GM21825 (cell line): ENCODE results near the gene ZNF592.
"Not testable (repeated sequence)": the region's sequence is repeated elsewhere in the genome, so short reads cannot be mapped to it uniquely, and the experiment has no call there.

Experiments
- ATAC-seq: cut with Tn5 transposase; IDR thresholded peaks from one replicate; pipeline ENCODE4 v1.9.1; 2021; ENCODE audit warnings: mild to moderate bottlenecking, moderate library complexity; ENCODE audit not compliant: unreplicated experiment

ZNF592 gene

GRCh38 chr15:84845631-84846030 is 97.2 kb downstream of the ZNF592 start:
- ATAC-seq: not testable (repeated sequence)

GRCh38 chr15:84846269-84846668 is 97.9 kb downstream of the ZNF592 start:
- ATAC-seq: no peak

- no peak for ATAC-seq
Measured at GRCh38 chr15:84847382-84847781, 99.0 kb downstream of the ZNF592 start.

DNA sequence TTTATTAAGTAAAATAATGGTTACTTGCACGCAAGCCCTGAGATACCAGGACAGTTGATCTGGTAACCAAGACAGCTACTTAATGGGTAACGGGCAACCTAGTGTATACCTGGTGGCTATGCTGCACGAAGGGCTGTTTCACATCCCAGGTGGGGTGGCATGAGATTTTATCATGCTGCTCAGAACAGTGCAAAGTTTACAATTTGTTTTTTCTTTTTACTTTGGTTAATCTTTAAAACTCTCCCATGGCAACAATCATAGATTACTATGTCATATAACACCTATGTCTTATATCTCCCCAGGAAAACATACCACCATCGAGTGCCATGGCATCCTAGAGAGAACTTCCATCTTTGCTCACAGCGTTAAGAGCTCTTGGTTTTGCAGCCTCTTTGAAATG is 103.8 kb downstream of the ZNF592 start:
- no peak for ATAC-seq

DNA sequence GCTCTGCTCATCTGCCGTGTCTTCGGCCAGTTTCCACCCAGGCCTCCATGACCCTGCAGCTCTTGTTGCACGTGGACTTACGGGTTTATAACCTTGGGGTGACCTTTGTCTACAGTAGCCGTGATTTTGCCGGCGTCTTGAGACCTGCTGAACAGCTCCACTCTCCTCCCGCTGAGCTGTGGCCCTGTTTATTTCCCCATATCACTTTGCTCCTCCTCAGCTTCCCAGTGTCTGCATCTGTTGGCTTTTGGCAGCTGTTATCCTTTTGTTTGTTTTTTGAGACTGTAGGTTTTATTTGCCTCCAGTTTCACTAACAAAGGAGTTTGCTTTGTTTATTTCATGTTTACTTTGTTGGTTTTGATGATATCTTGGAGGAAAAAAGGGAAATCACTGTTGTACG is 106.7 kb downstream of the ZNF592 start:
- no peak for ATAC-seq

GRCh38 chr15:84855765-84856164 is 107.4 kb downstream of the ZNF592 start:
- no peak for ATAC-seq
